Measurements from ENCODE around the gene AHDC1.

- TF ChIP-seq CTCF (IDR thresholded peaks at IDR 0.05) (no peak), POLR2A (IDR thresholded peaks at IDR 0.05) (no peak), POLR2AphosphoS5 (IDR thresholded peaks at IDR 0.05) (no peak), EP300 (IDR thresholded peaks at IDR 0.05) (no peak)
Observed at GRCh38 chr1:27616441-27616840, 12.5 kb upstream of the AHDC1 start.

All from stomach (tissue), 4 donors.